Gastrocnemius medialis (tissue), 4 donors: Measurements from ENCODE around the gene NAPB. TPM values are rescaled to one million over a fixed set of nuclear protein-coding genes. Genes with fewer than 3 reads are reported as not detected.

ENCODE experiments used
- ATAC-seq, 2 donors: fragments of 150-250 bp; one replicate each; pipeline ENCODE4 v1.9.1; 2016
- DNase-seq, 2 donors: peaks; one replicate each; pipeline ENCODE4 v3.0.0-alpha.2; 2019
- H3K27ac ChIP-seq, 4 donors: fragments of 200-600 bp; sonication (generic); 1 replicate in 1 of 4; 2 replicates in 3 of 4; pipeline ENCODE4 v1.5.1; 2016 to 2018; ENCODE audit warnings: mild to moderate bottlenecking in 2 of 4, moderate library complexity in 1 of 4
- H3K27me3 ChIP-seq, 3 donors: fragments of 200-600 bp; sonication (generic) in 2 of 3; 1 replicate in 1 of 3; 2 replicates in 2 of 3; pipeline versions ENCODE4 v1.5.1 to v1.6.0; 2016 to 2019; ENCODE audit warnings: mild to moderate bottlenecking in 1 of 3, moderate library complexity in 1 of 3
- H3K36me3 ChIP-seq, 2 donors: fragments of 200-600 bp; sonication (generic) in 1 of 2; one replicate each; pipeline ENCODE4 v1.5.1; 2017 to 2018
- H3K4me1 ChIP-seq, 2 donors: fragments of 200-600 bp; sonication (generic) in 1 of 2; one replicate each; pipeline ENCODE4 v1.5.1; 2016 to 2017; ENCODE audit warnings: mild to moderate bottlenecking in 2 of 2
- H3K4me3 ChIP-seq, 4 donors: fragments of 200-600 bp; sonication (generic) in 3 of 4; 1 replicate in 1 of 4; 2 replicates in 3 of 4; pipeline ENCODE4 v1.5.1; 2016 to 2019; ENCODE audit warnings: mild to moderate bottlenecking in 2 of 4
- H3K9me3 ChIP-seq, 3 donors: fragments of 200-600 bp; sonication (generic) in 2 of 3; 1 replicate in 1 of 3; 2 replicates in 2 of 3; pipeline ENCODE4 v1.5.1; 2016 to 2019
- CTCF ChIP-seq, 5 experiments: fragments of 450-650 bp in 3 of 5; fragments of 200-600 bp in 2 of 5; sonication (generic) in 2 of 5; IDR thresholded peaks in 4 of 5; conservative IDR thresholded peaks in 1 of 5; 1 replicate in 4 of 5; 2 replicates in 1 of 5; pipeline ENCODE4 v1.5.1; 2016 to 2019; ENCODE audit warnings: antibody characterized with exemption in 5 of 5, mild to moderate bottlenecking in 3 of 5, moderate library complexity in 3 of 5
- POLR2A ChIP-seq, 2 donors: fragments of 450-650 bp; IDR thresholded peaks; one replicate each; pipeline ENCODE4 v1.6.1; 2017; ENCODE audit warnings: antibody characterized with exemption in 2 of 2, mild to moderate bottlenecking in 2 of 2, moderate library complexity in 2 of 2
- in situ Hi-C, 4 donors: fragments of 200-750 bp; cut with MboI; loops; one replicate each; pipeline versions ENCODE4 v1.15.0 to v1.8.0; 2017; ENCODE audit warnings: low sequenced_read_pairs in 4 of 4
- intact Hi-C: fragments of 100-400 bp; cut with DNase I; formaldehyde crosslinking; loops from one replicate; pipeline ENCODE4 v1.15.1; 2023; ENCODE audit warnings: low total_unique reads
- total RNA-seq, 4 donors: library from RNA; depleted of rRNA; stranded (reverse); fragments of >200 nt; gene quantifications; one replicate each; pipeline versions ENCODE4 v1.1.0 to v1.2.3, GENCODE V29; 2016

Gene NAPB
- total RNA-seq, 4 donors from 2014 or later, result 3.2 to 8.3 (median 3.8) TPM

- peaks cover 45 to 47% of the 10 kb centered on the region in 2 donors for H3K4me1 ChIP-seq
- in situ Hi-C loops, result loop anchor here in 2 of 4 donors (10.0 kb wide), 1 partner anchor 273 kb away; the partner anchor contains the start of gene CST3 (in 2 of the 2)
- peak; percentile 94 to 98 for DNase-seq
Observed at GRCh38 chr20:23361476-23362391, 59.6 kb downstream of the NAPB start, which contains the start of gene GZF1. GZF1 (plus strand) TSS chr20:23362182; CDS start chr20:23364384, 2,202 bp downstream.

GRCh38 chr20:23361119-23361475, 60.2 kb downstream of the NAPB start:
- Histone ChIP-seq H3K27me3 (no peaks in the 10 kb centered on the region), H3K27ac (peak overlapping the region; percentile 97 to 99 (median 98)), H3K4me3 (peak overlapping the region; percentile 70 to 83 (median 77)), H3K36me3 (peaks cover 0 to 7% of the 10 kb centered on the region in 2 donors), H3K4me1 (peaks cover 41 to 42% of the 10 kb centered on the region in 2 donors), H3K9me3 (no peaks in the 10 kb centered on the region)
- DNase-seq (peak in 1 of 2 donors; percentile 47), ATAC-seq (no peak)
- intact Hi-C loops, result loop anchor here (2.0 kb wide), 1 partner anchor 208 kb away; no protein-coding TSS in a partner anchor
- in situ Hi-C loops, result loop anchor here in 2 of 4 donors (10.0 kb wide), 1 partner anchor 274 kb away; the partner anchor contains the start of gene CST3 (in 2 of the 2)
- TF ChIP-seq CTCF (IDR thresholded peaks at IDR 0.05 in 4 of 5, conservative IDR thresholded peaks at IDR 0.05 in 1 of 5) (no peak), POLR2A (IDR thresholded peaks at IDR 0.05) (no peak)

More at GRCh38 chr20:23361476-23362391, 59.6 kb downstream of the NAPB start, which contains the start of gene GZF1:
- intact Hi-C loops, result loop anchor here (2.0 kb wide), 1 partner anchor 209 kb away; no protein-coding TSS in a partner anchor
- peak; percentile 61 to 71 for ATAC-seq
- Histone ChIP-seq H3K27ac (peak within 1 kb of the TSS; percentile 97 to 99 (median 98)), H3K36me3 (peaks cover 0 to 7% of the 10 kb centered on the region in 2 donors), H3K9me3 (no peaks in the 10 kb centered on the region), H3K4me3 (peak within 1 kb of the TSS; percentile 78 to 90 (median 82)), H3K27me3 (no peaks in the 10 kb centered on the region)
- TF ChIP-seq CTCF (IDR thresholded peaks at IDR 0.05 in 4 of 5, conservative IDR thresholded peaks at IDR 0.05 in 1 of 5) (peak in 4 of 5 experiments; percentile 4 to 42 (median 20)), POLR2A (IDR thresholded peaks at IDR 0.05) (peak; percentile 96)

- in situ Hi-C loops (loop anchor here in 2 of 4 donors (10.0 kb wide), 1 partner anchor 274 kb away; the partner anchor contains the start of gene CST3 (in 2 of the 2)), intact Hi-C loops (loop anchor here (2.0 kb wide), 1 partner anchor 208 kb away; no protein-coding TSS in a partner anchor)
- DNase-seq, result no peak
- H3K9me3 ChIP-seq, result no peaks in the 10 kb centered on the region
- peaks cover 0 to 9% of the 10 kb centered on the region in 2 donors for H3K36me3 ChIP-seq
- H3K4me3 ChIP-seq, result peak overlapping the region in 1 of 4 donors; percentile 83
- peaks cover 35 to 38% of the 10 kb centered on the region in 2 donors for H3K4me1 ChIP-seq
- no peak for ATAC-seq
- TF ChIP-seq POLR2A (IDR thresholded peaks at IDR 0.05) (no peak), CTCF (IDR thresholded peaks at IDR 0.05 in 4 of 5, conservative IDR thresholded peaks at IDR 0.05 in 1 of 5) (no peak)
- H3K27me3 ChIP-seq, result no peaks in the 10 kb centered on the region
- peak overlapping the region; percentile 97 to 99 (median 98) for H3K27ac ChIP-seq
Observed at GRCh38 chr20:23360531-23360930, 60.8 kb downstream of the NAPB start.

DNA sequence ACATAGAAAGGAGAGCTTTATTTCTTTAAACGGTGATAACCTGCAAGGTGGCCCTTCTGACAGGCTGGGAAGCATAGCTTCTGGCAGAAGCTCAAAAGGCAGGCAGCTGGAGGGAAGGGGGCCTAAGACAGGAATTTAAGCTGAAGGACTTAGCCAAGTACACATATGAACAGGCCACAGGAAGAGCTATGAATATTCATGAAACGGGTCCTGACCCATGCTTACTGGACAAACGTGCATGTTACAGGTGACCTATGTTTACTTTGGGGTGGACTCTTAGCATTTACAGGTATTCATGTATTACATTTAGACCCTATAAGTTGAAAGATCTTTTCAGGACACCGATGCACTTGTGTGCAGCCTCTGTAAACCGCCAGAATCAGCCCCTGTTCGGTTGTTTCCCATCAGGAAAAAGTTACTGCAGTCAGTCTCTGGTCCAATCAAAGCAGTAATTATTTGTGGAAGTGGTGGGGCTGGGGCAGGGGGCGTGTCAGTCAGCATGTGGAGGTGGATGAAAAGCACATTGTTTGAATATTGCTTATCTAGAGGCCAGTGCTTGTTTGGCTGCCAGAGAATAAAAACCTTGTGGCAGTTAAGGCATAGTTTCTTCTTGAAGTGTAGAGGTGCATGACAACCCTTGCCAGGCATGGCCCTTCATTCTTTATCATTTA, 62.2 kb downstream of the NAPB start:
- in situ Hi-C loops (loop anchor here in 2 of 4 donors (10.0 kb wide), 1 partner anchor 204 kb away; no protein-coding TSS in a partner anchor), intact Hi-C loops (loop anchor here (1.0 to 5.0 kb wide), 2 partner anchors 9 to 1693 kb away; partner anchors contain the start of gene NXT1)
- Histone ChIP-seq H3K27me3 (no peaks in the 10 kb centered on the region), H3K36me3 (peaks cover 0 to 16% of the 10 kb centered on the region in 2 donors), H3K27ac (peak overlapping the region; percentile 97 to 99 (median 98)), H3K4me3 (no peak overlapping the region), H3K4me1 (peaks cover 35 to 38% of the 10 kb centered on the region in 2 donors), H3K9me3 (no peaks in the 10 kb centered on the region)
- TF ChIP-seq CTCF (IDR thresholded peaks at IDR 0.05 in 4 of 5, conservative IDR thresholded peaks at IDR 0.05 in 1 of 5) (no peak), POLR2A (IDR thresholded peaks at IDR 0.05) (no peak)
- ATAC-seq (no peak), DNase-seq (no peak)
